ENCODE measurements around the gene SLC7A10. TPM values are rescaled to one million over a fixed set of nuclear protein-coding genes. Genes with fewer than 3 reads are reported as not detected.

The SLC7A10 gene
- polyA plus RNA-seq, 1 donor from 2014 or later = not detected

GRCh38 chr19:33246709-33247440, 21.2 kb upstream of the SLC7A10 start:
- Histone ChIP-seq H3K4me2 (ENCODE audit: low read length) (no peak overlapping the region), H3K9me2 (ENCODE audit: insufficient read depth, low read length) (no peaks in the 10 kb centered on the region), H3K36me3 (ENCODE audit: insufficient read depth, low read length) (no peaks in the 10 kb centered on the region), H3K9me3 (ENCODE audit: low read length) (no peaks in the 10 kb centered on the region), H4K20me1 (ENCODE audit: insufficient read depth) (no peaks in the 10 kb centered on the region), H3K4me3 (ENCODE audit: low read length) (no peak overlapping the region), H3K9ac (ENCODE audit: low read length) (no peak overlapping the region), H3F3A (ENCODE audit: insufficient read depth, low read length, poor library complexity, severe bottlenecking) (no peaks in the 10 kb centered on the region), H3K79me2 (replicated peaks; ENCODE audit: insufficient read depth, low read length) (no peaks in the 10 kb centered on the region), H2AFZ (ENCODE audit: low read depth, low read length) (no peak overlapping the region), H3K27ac (ENCODE audit: low read length) (no peak overlapping the region), H3K27me3 (ENCODE audit: insufficient read depth, low read depth, low read length) (no peaks in the 10 kb centered on the region)
- TF ChIP-seq EP300 (conservative IDR thresholded peaks at IDR 0.05; ENCODE audit: poor library complexity, severe bottlenecking) (no peak), POLR2AphosphoS5 (IDR thresholded peaks at IDR 0.05) (no peak), REST (IDR thresholded peaks at IDR 0.05; ENCODE audit: borderline replicate concordance) (no peak), EZH2 (IDR thresholded peaks at IDR 0.05; ENCODE audit: borderline replicate concordance, insufficient read depth, low read length, poor library complexity, severe bottlenecking) (no peak), CTCF (IDR thresholded peaks at IDR 0.05; ENCODE audit: poor library complexity, severe bottlenecking) (no peak), RAD21 (conservative IDR thresholded peaks at IDR 0.05) (no peak), MXI1 (conservative IDR thresholded peaks at IDR 0.05; ENCODE audit: poor library complexity, severe bottlenecking) (no peak), TAF1 (IDR thresholded peaks at IDR 0.05; ENCODE audit: low read depth) (no peak), SMC3 (conservative IDR thresholded peaks at IDR 0.05; ENCODE audit: poor library complexity) (no peak)

GRCh38 chr19:33245948-33246708, 20.5 kb upstream of the SLC7A10 start:
- no peaks in the 10 kb centered on the region for H3F3A ChIP-seq (ENCODE audit: insufficient read depth, low read length, poor library complexity, severe bottlenecking)
- no peak overlapping the region for H3K4me2 ChIP-seq (ENCODE audit: low read length)
- no peak overlapping the region for H3K4me3 ChIP-seq (ENCODE audit: low read length)
- H3K27ac ChIP-seq (ENCODE audit: low read length) = no peak overlapping the region
- no peaks in the 10 kb centered on the region for H3K9me3 ChIP-seq (ENCODE audit: low read length)
- no peaks in the 10 kb centered on the region for H3K27me3 ChIP-seq (ENCODE audit: insufficient read depth, low read depth, low read length)
- TF ChIP-seq REST (IDR thresholded peaks at IDR 0.05; ENCODE audit: borderline replicate concordance) (no peak), RAD21 (conservative IDR thresholded peaks at IDR 0.05) (no peak)
- no peaks in the 10 kb centered on the region for H3K36me3 ChIP-seq (ENCODE audit: insufficient read depth, low read length)
- no peak overlapping the region for H2AFZ ChIP-seq (ENCODE audit: low read depth, low read length)
- no peak overlapping the region for H3K9ac ChIP-seq (ENCODE audit: low read length)
- no peaks in the 10 kb centered on the region for H3K79me2 ChIP-seq (replicated peaks; ENCODE audit: insufficient read depth, low read length)
- H4K20me1 ChIP-seq (ENCODE audit: insufficient read depth) = no peaks in the 10 kb centered on the region
- no peaks in the 10 kb centered on the region for H3K9me2 ChIP-seq (ENCODE audit: insufficient read depth, low read length)

Measured in neural cell (in vitro differentiated cells).